ENCODE results near the gene ZNF324.
"Not testable (repeated sequence)": the region's sequence is repeated elsewhere in the genome, so short reads cannot be mapped to it uniquely, and the experiment has no call there.

ZNF324 gene

GRCh38 chr19:58473775-58474174, 6.9 kb downstream of the ZNF324 start:
- no peak for DNase-seq

GRCh38 chr19:58474291-58474996, 7.6 kb downstream of the ZNF324 start:
- DNase-seq = no peak

- DNase-seq = no peak
These were observed 8.3 kb downstream of the ZNF324 start for GRCh38 chr19:58474997-58475713.

- peak; percentile 80 to 92 (median 86) for DNase-seq
These were observed 9.0 kb downstream of the ZNF324 start, which contains the start of gene ZNF446 for GRCh38 chr19:58475714-58476497. Gene ZNF446 (plus strand): TSS chr19:58476352. CDS start chr19:58477219, 867 bp downstream.

GRCh38 chr19:58476498-58477015, 9.7 kb downstream of the ZNF324 start:
- DNase-seq = no peak

- no peak for DNase-seq
These were observed 10.2 kb downstream of the ZNF324 start for GRCh38 chr19:58477130-58477529.

GRCh38 chr19:58477871-58478270, 11.0 kb downstream of the ZNF324 start:
- no peak for DNase-seq

GRCh38 chr19:58479303-58479702, 12.4 kb downstream of the ZNF324 start:
- no peak for DNase-seq

- no peak for DNase-seq
These were observed 13.0 kb downstream of the ZNF324 start for GRCh38 chr19:58479736-58480480.

- no peak for DNase-seq
These were observed 13.6 kb downstream of the ZNF324 start for GRCh38 chr19:58480481-58480830.

- DNase-seq = no peak
These were observed 14.0 kb downstream of the ZNF324 start for GRCh38 chr19:58480831-58481230.

- no peak for DNase-seq
These were observed 15.5 kb downstream of the ZNF324 start for GRCh38 chr19:58482372-58482771.

GRCh38 chr19:58483776-58484175, 16.9 kb downstream of the ZNF324 start:
- no peak for DNase-seq

GRCh38 chr19:58484349-58484748, 17.5 kb downstream of the ZNF324 start:
- not testable (repeated sequence) for DNase-seq

- DNase-seq = no peak
These were observed 24.5 kb downstream of the ZNF324 start for GRCh38 chr19:58491393-58491792.

GRCh38 chr19:58492265-58492664, 25.4 kb downstream of the ZNF324 start:
- DNase-seq = no peak

GRCh38 chr19:58497634-58498170, 30.8 kb downstream of the ZNF324 start:
- no peak for DNase-seq

GRCh38 chr19:58498316-58499020, 31.6 kb downstream of the ZNF324 start:
- DNase-seq = no peak

GRCh38 chr19:58499021-58499927, 32.4 kb downstream of the ZNF324 start:
- peak; percentile 82 to 91 (median 84) for DNase-seq

GRCh38 chr19:58500242-58500641, 33.4 kb downstream of the ZNF324 start:
- DNase-seq = no peak

All from activated naive CD4-positive, alpha-beta T cell (primary cell).